GM12878 (cell line): ENCODE results near the gene SELENOM.
"Not testable (repeated sequence)": the region's sequence is repeated elsewhere in the genome, so short reads cannot be mapped to it uniquely, and the experiment has no call there.

Experiments used
- BHLHE40 ChIP-seq, 2 experiments: fragments of 450-650 bp in 1 of 2; IDR thresholded peaks; 2 replicates each; pipeline ENCODE4 v1.6.1; 2011 to 2017; ENCODE audit warnings: low read depth in 2 of 2, borderline replicate concordance in 1 of 2, improper control_type of control experiment in 1 of 2, low read length in 1 of 2, mild to moderate bottlenecking in 1 of 2
- EZH2 ChIP-seq: IDR thresholded peaks from 2 replicates; pipeline ENCODE4 v1.6.1; 2012; ENCODE audit warnings: low read depth, mild to moderate bottlenecking, control low read depth, inconsistent platforms, low read length, borderline replicate concordance; ENCODE audit not compliant: control insufficient read depth
- FOXM1 ChIP-seq: IDR thresholded peaks from 2 replicates; pipeline ENCODE4 v1.6.1; 2012; ENCODE audit warnings: low read depth, mild to moderate bottlenecking, inconsistent platforms, low read length, moderate library complexity
- MXI1 ChIP-seq: fragments of 150-350 bp; IDR thresholded peaks from 2 replicates; pipeline ENCODE4 v1.6.1; 2011; ENCODE audit warnings: low read depth, mild to moderate bottlenecking, inconsistent platforms, low read length, improper control_type of control experiment
- POLR2AphosphoS5 ChIP-seq: IDR thresholded peaks from 2 replicates; pipeline ENCODE4 v1.6.1; 2011; ENCODE audit warnings: mild to moderate bottlenecking, low read length, inconsistent platforms
- RCOR1 ChIP-seq: conservative IDR thresholded peaks from 2 replicates; pipeline ENCODE4 v1.6.1; 2012; ENCODE audit warnings: low read depth, low read length, improper control_type of control experiment
- RELA ChIP-seq: fragments of 450-650 bp; IDR thresholded peaks from 2 replicates; pipeline ENCODE4 v1.8.0; 2014; ENCODE audit warnings: borderline replicate concordance; ENCODE audit not compliant: partially characterized antibody
- SREBF2 ChIP-seq: IDR thresholded peaks from 2 replicates; pipeline ENCODE4 v1.6.1; 2012; ENCODE audit warnings: mild to moderate bottlenecking, low read length
- ZNF274 ChIP-seq: IDR thresholded peaks from one replicate; pipeline ENCODE4 v1.8.0; 2011; ENCODE audit not compliant: insufficient read length, insufficient read depth
- ZNF384 ChIP-seq: IDR thresholded peaks from 2 replicates; pipeline ENCODE4 v1.6.1; 2012; ENCODE audit warnings: low read depth, mild to moderate bottlenecking, low read length, improper control_type of control experiment, borderline replicate concordance
- TF ChIP-seq, protein P1 (sequence below), 3 experiments: IDR thresholded peaks in 2 of 3; conservative IDR thresholded peaks in 1 of 3; 2 replicates each; pipeline ENCODE4 v1.5.1; 2011; ENCODE audit warnings: low read depth in 3 of 3, low read length in 3 of 3, mild to moderate bottlenecking in 3 of 3, control low read depth in 2 of 3, moderate library complexity in 2 of 3, inconsistent platforms in 1 of 3, mixed read lengths in 1 of 3; ENCODE audit not compliant: control insufficient read depth in 2 of 3, insufficient read depth in 1 of 3; ENCODE audit errors: extremely low read depth in 1 of 3
- TF ChIP-seq, protein P2 (sequence below): fragments of 450-650 bp; IDR thresholded peaks from 2 replicates; pipeline ENCODE4 v1.6.1; 2017; ENCODE audit warnings: mild to moderate bottlenecking
- TF ChIP-seq, protein P3 (sequence below): IDR thresholded peaks from 2 replicates; pipeline ENCODE4 v1.6.1; 2012; ENCODE audit warnings: low read length, inconsistent platforms

DNA sequence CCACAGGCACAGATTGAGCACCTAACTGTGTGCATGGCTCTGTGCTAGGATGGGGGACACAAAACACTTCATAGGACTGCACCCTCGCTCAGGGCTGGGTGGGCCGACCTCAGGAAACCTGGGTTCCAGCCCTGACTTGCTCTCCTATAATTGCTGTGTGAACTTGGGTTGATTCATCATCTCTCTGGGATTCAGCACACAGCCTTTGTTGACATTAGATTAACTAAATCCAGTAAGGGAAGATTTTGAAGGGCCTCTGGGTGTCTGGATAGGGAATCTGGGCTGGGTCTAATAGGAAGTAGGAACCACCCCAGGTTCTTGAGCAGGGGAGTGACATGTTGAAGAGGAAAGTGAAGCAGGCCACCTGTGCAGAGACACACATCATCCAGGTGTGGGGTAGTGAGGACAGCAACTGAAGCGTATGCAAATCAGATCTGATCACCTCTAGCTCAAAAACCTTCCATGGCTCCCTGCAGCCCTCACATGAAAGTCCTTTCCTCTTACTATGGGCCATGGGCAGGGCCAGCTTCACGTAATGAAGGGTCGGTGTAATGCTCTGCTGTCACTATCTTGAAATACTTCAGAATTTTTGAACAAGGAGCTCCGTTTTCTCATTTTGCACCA, 37.6 kb downstream of the SELENOM start:
- TF ChIP-seq, protein P1, sequence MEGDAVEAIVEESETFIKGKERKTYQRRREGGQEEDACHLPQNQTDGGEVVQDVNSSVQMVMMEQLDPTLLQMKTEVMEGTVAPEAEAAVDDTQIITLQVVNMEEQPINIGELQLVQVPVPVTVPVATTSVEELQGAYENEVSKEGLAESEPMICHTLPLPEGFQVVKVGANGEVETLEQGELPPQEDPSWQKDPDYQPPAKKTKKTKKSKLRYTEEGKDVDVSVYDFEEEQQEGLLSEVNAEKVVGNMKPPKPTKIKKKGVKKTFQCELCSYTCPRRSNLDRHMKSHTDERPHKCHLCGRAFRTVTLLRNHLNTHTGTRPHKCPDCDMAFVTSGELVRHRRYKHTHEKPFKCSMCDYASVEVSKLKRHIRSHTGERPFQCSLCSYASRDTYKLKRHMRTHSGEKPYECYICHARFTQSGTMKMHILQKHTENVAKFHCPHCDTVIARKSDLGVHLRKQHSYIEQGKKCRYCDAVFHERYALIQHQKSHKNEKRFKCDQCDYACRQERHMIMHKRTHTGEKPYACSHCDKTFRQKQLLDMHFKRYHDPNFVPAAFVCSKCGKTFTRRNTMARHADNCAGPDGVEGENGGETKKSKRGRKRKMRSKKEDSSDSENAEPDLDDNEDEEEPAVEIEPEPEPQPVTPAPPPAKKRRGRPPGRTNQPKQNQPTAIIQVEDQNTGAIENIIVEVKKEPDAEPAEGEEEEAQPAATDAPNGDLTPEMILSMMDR (IDR thresholded peaks at IDR 0.05 in 2 of 3, conservative IDR thresholded peaks at IDR 0.05 in 1 of 3; ENCODE audit: control insufficient read depth in 2 of 3, extremely low read depth in 1 of 3, insufficient read depth in 1 of 3, low read depth in 3 of 3, low read length in 3 of 3): not testable (repeated sequence)
- TF ChIP-seq RCOR1; ZNF274; FOXM1; MXI1; POLR2AphosphoS5; BHLHE40 (IDR thresholded peaks at IDR 0.05; ENCODE audit: borderline replicate concordance in 1 of 2, low read depth in 2 of 2, low read length in 1 of 2); EZH2; SREBF2; RELA; ZNF384: not testable (repeated sequence)
- TF ChIP-seq, protein P2, sequence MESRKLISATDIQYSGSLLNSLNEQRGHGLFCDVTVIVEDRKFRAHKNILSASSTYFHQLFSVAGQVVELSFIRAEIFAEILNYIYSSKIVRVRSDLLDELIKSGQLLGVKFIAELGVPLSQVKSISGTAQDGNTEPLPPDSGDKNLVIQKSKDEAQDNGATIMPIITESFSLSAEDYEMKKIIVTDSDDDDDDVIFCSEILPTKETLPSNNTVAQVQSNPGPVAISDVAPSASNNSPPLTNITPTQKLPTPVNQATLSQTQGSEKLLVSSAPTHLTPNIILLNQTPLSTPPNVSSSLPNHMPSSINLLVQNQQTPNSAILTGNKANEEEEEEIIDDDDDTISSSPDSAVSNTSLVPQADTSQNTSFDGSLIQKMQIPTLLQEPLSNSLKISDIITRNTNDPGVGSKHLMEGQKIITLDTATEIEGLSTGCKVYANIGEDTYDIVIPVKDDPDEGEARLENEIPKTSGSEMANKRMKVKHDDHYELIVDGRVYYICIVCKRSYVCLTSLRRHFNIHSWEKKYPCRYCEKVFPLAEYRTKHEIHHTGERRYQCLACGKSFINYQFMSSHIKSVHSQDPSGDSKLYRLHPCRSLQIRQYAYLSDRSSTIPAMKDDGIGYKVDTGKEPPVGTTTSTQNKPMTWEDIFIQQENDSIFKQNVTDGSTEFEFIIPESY: not testable (repeated sequence)
- TF ChIP-seq, protein P3, sequence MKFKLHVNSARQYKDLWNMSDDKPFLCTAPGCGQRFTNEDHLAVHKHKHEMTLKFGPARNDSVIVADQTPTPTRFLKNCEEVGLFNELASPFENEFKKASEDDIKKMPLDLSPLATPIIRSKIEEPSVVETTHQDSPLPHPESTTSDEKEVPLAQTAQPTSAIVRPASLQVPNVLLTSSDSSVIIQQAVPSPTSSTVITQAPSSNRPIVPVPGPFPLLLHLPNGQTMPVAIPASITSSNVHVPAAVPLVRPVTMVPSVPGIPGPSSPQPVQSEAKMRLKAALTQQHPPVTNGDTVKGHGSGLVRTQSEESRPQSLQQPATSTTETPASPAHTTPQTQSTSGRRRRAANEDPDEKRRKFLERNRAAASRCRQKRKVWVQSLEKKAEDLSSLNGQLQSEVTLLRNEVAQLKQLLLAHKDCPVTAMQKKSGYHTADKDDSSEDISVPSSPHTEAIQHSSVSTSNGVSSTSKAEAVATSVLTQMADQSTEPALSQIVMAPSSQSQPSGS: not testable (repeated sequence)
